ENCODE data around the gene OXNAD1. TPM values are rescaled to one million over a fixed set of nuclear protein-coding genes. Genes with fewer than 3 reads are reported as not detected.

OXNAD1 gene
- total RNA-seq, 3 donors from 2014 or later, result 13.1 to 22.8 (median 15.7) TPM

DNA sequence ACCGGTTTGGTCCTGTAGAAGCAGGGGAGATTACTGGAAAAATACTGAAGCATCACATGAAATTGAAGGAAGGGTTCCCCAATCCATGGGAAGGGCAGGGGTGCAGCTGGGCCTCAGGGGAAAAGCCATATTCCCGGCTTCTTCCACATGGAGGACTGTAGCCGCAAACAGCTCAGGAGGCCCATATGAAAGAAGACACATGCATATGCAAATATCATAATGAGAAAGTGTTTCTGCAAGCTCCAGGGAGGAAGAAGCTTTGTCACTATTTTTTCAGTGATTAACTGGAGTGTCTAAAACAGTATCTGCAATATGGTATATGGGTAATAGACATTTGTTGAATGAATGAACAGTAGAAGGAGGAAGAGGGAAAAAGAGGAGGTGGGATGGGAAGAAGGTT is 19.4 kb upstream of the OXNAD1 start:
- H3K4me3 ChIP-seq, result no peak overlapping the region
- H3K4me1 ChIP-seq, result no peaks in the 10 kb centered on the region
- no peak overlapping the region for H3K27ac ChIP-seq
- no peaks in the 10 kb centered on the region for H3K27me3 ChIP-seq
- no peak for DNase-seq (ENCODE audit: low spot score in 2 of 2)
- H3K36me3 ChIP-seq, result no peaks in the 10 kb centered on the region
- intact Hi-C loops (cut with DNase I; ENCODE audit: low total_unique reads), result no loop called here
- TF ChIP-seq, protein P1, sequence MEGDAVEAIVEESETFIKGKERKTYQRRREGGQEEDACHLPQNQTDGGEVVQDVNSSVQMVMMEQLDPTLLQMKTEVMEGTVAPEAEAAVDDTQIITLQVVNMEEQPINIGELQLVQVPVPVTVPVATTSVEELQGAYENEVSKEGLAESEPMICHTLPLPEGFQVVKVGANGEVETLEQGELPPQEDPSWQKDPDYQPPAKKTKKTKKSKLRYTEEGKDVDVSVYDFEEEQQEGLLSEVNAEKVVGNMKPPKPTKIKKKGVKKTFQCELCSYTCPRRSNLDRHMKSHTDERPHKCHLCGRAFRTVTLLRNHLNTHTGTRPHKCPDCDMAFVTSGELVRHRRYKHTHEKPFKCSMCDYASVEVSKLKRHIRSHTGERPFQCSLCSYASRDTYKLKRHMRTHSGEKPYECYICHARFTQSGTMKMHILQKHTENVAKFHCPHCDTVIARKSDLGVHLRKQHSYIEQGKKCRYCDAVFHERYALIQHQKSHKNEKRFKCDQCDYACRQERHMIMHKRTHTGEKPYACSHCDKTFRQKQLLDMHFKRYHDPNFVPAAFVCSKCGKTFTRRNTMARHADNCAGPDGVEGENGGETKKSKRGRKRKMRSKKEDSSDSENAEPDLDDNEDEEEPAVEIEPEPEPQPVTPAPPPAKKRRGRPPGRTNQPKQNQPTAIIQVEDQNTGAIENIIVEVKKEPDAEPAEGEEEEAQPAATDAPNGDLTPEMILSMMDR (IDR thresholded peaks at IDR 0.05), result no peak
- TF ChIP-seq POLR2AphosphoS5 (IDR thresholded peaks at IDR 0.05) (no peak), POLR2A (IDR thresholded peaks at IDR 0.05) (no peak)
- no peaks in the 10 kb centered on the region for H3K9me3 ChIP-seq

DNA sequence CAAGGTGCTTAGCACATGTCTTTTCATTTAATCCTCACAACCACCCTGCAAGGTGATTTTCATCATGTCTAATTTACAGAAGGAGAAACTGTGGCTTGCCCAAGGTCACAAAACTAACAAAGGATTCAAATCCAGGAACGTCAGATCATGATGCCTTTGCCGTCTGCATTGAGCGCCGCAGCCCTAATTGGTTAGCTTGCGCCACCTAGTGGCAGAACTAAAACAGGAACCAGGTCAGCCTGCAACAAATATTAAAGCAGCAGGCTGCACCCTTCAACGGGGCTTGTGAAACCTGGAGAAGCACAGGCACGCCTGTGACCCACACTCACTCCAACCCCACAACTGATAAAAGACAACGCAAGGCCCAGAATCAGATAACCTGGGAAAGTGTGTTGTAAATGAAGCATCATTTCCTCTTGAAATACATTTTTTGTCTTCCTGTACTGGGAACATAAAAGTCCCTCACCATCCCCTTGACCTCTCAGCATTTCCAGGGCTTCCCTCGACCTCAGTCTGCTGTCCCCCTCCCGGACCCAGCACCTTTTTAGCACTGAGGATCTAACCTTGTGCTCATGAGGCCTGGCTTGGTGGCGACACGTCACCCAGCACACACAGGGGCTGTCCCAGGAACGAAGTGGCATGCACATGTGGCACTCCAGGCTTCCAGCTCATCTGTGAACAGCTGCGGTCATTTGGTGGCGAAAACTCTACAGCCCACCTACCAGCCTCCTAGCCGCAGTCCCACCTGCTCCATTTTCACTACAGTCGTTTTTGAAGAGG is 17.5 kb upstream of the OXNAD1 start:
- Histone ChIP-seq H3K4me1 (no peaks in the 10 kb centered on the region), H3K9me3 (no peaks in the 10 kb centered on the region), H3K4me3 (no peak overlapping the region), H3K36me3 (no peaks in the 10 kb centered on the region), H3K27ac (no peak overlapping the region), H3K27me3 (no peaks in the 10 kb centered on the region)
- peak; percentile 73 to 74 for DNase-seq (ENCODE audit: low spot score in 2 of 2)
- intact Hi-C loops (cut with DNase I; ENCODE audit: low total_unique reads), result loop anchor here (1.0 kb wide), 1 partner anchor 9 kb away; no protein-coding TSS in a partner anchor
- TF ChIP-seq POLR2AphosphoS5 (IDR thresholded peaks at IDR 0.05), result peak in 1 of 3 donors; percentile 32
- TF ChIP-seq, protein P1 (IDR thresholded peaks at IDR 0.05), result peak; percentile 84 to 90 (median 89)
- no peak for TF ChIP-seq POLR2A (IDR thresholded peaks at IDR 0.05)

- Histone ChIP-seq H3K4me3 (no peak overlapping the region), H3K27ac (no peak overlapping the region), H3K36me3 (no peaks in the 10 kb centered on the region), H3K9me3 (no peaks in the 10 kb centered on the region), H3K4me1 (no peaks in the 10 kb centered on the region), H3K27me3 (no peaks in the 10 kb centered on the region)
- TF ChIP-seq, protein P1 (IDR thresholded peaks at IDR 0.05), result no peak
- no peak for TF ChIP-seq POLR2A (IDR thresholded peaks at IDR 0.05)
- no peak for TF ChIP-seq POLR2AphosphoS5 (IDR thresholded peaks at IDR 0.05)
- DNase-seq (ENCODE audit: low spot score in 2 of 2), result no peak
- intact Hi-C loops (cut with DNase I; ENCODE audit: low total_unique reads), result no loop called here
These were observed 16.5 kb upstream of the OXNAD1 start for GRCh38 chr3:16248556-16248955.

DNA sequence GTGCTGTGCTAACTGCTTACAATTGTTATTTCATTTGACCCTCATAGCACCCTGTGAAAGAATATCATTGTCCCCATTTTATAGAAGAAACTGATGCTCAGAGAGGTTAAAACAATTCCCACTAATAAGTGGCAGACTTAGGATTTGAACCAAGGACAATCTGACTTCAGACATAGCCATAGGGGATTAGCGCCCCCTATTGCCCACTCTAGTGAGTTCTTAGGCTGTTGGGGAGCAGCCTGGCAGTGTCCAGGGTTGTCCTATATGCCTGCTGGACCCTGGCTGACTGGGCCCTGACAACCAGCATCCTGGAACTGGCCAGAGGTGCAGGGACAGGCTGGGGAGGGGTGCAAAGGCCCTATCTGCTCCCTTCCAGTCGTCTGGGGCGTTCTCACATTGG is 15.7 kb upstream of the OXNAD1 start:
- Histone ChIP-seq H3K4me3 (no peak overlapping the region), H3K9me3 (no peaks in the 10 kb centered on the region), H3K27ac (no peak overlapping the region), H3K36me3 (no peaks in the 10 kb centered on the region), H3K4me1 (no peaks in the 10 kb centered on the region), H3K27me3 (no peaks in the 10 kb centered on the region)
- intact Hi-C loops (cut with DNase I; ENCODE audit: low total_unique reads), result no loop called here
- DNase-seq (ENCODE audit: low spot score in 2 of 2), result no peak
- TF ChIP-seq, protein P1 (IDR thresholded peaks at IDR 0.05), result no peak
- TF ChIP-seq POLR2AphosphoS5 (IDR thresholded peaks at IDR 0.05) (no peak), POLR2A (IDR thresholded peaks at IDR 0.05) (no peak)

DNA sequence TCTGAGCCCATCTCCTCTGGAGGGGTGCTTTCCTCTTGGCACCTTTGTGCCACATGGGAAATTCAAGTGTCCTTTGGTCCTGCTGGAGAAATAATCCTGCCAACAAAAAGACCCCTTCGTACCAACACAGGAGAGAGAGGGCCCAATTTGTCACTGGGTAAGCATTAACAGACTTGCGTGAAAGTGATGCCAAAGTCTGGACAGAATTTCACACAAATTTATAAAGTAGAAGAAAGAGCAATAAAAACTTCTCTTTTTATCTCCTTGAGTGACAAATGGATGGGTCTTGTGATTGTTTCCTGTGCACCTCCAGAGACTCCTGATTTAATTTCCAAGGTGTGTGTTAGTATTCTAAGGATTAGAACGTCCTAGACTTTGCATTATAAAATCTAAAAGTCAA is 15.1 kb upstream of the OXNAD1 start:
- Histone ChIP-seq H3K9me3 (no peaks in the 10 kb centered on the region), H3K36me3 (no peaks in the 10 kb centered on the region), H3K27me3 (no peaks in the 10 kb centered on the region), H3K4me3 (no peak overlapping the region), H3K4me1 (no peaks in the 10 kb centered on the region), H3K27ac (no peak overlapping the region)
- intact Hi-C loops (cut with DNase I; ENCODE audit: low total_unique reads), result no loop called here
- no peak for DNase-seq (ENCODE audit: low spot score in 2 of 2)
- TF ChIP-seq, protein P1 (IDR thresholded peaks at IDR 0.05), result no peak
- TF ChIP-seq POLR2AphosphoS5 (IDR thresholded peaks at IDR 0.05) (no peak), POLR2A (IDR thresholded peaks at IDR 0.05) (no peak)
